HepG2 (cell line): ENCODE data around the gene SCAF11. TPM values are rescaled to one million over a fixed set of nuclear protein-coding genes. Genes with fewer than 3 reads are reported as not detected.

Source experiments
- ATAC-seq: fragments of 200-7000 bp; cut with Tn5 transposase; 3 replicates; pipeline ENCODE4 v1.9.1; 2020; ENCODE audit warnings: mild to moderate bottlenecking, moderate library complexity
- BruUV-seq: library from RNA; stranded (reverse); fragments of 400-500 nt; replicated peaks from 2 replicates; lab custom pipeline; 2021; lab: Mats Ljungman, UMichigan
- CTCF ChIA-PET: fragments of 300-600 bp; formaldehyde crosslinking; extraction: SDS; loops from one replicate; lab custom pipeline; 2021; ENCODE audit warnings: low total read pairs, inconsistent platforms, low intra/inter-chr PET ratio; lab: Yijun Ruan, JAX
- POLR2A ChIA-PET: fragments of 350-600 bp; sonication (Branson Sonifier 250); formaldehyde crosslinking; loops from one replicate; lab custom pipeline; 2020; ENCODE audit warnings: antibody characterized with exemption, inconsistent platforms; lab: Yijun Ruan, JAX
- DNase-seq: peaks from one replicate; pipeline ENCODE4 v3.0.0-alpha.2; 2015; ENCODE audit warnings: low spot score
- FAIRE-seq: peaks from 3 replicates; lab custom pipeline; 2011; peaks lifted over from hg19 to GRCh38; lab: Jason Lieb, UNC
- H2AFZ ChIP-seq: one replicate; pipeline ENCODE4 v1.6.1; 2011; ENCODE audit warnings: low read length, inconsistent platforms
- H3K27ac ChIP-seq: fragments of 300-600 bp; 3 replicates; pipeline ENCODE4 v1.8.0; 2011; ENCODE audit warnings: mixed run types, mild to moderate bottlenecking, mixed read lengths, low read length, inconsistent platforms; ENCODE audit not compliant: insufficient read depth; ENCODE audit errors: extremely low read length
- H3K27me3 ChIP-seq, 2 experiments: fragments of 200-600 bp in 1 of 2; 2 replicates in 1 of 2; 3 replicates in 1 of 2; pipeline versions ENCODE4 v1.6.0 to v1.8.0; 2011; ENCODE audit warnings: low read length in 2 of 2, mild to moderate bottlenecking in 2 of 2, moderate library complexity in 2 of 2, inconsistent platforms in 1 of 2; ENCODE audit not compliant: insufficient read depth in 2 of 2, control insufficient read depth in 1 of 2
- H3K36me3 ChIP-seq, 2 experiments: fragments of 200-600 bp in 1 of 2; replicated peaks in 1 of 2; 2 replicates in 1 of 2; 3 replicates in 1 of 2; pipeline versions ENCODE4 v1.5.1 to v1.8.0; 2011; ENCODE audit warnings: low read length in 2 of 2, inconsistent platforms in 1 of 2; ENCODE audit not compliant: insufficient read depth in 2 of 2, control insufficient read depth in 1 of 2
- H3K4me1 ChIP-seq: 2 replicates; pipeline ENCODE4 v1.5.1; 2012; ENCODE audit warnings: low read length, inconsistent platforms; ENCODE audit not compliant: insufficient read depth
- H3K4me2 ChIP-seq: 2 replicates; pipeline ENCODE4 v1.6.0; 2011; ENCODE audit warnings: low read depth, low read length, inconsistent platforms
- H3K4me3 ChIP-seq, 3 experiments: fragments of 200-600 bp in 1 of 3; sonication (generic), shearing (Covaris generic) in 1 of 3; replicated peaks in 1 of 3; 2 replicates each; pipeline ENCODE4 v1.5.1; 2011 to 2016; ENCODE audit warnings: low read length in 3 of 3, inconsistent platforms in 2 of 3, low read depth in 2 of 3, mild to moderate bottlenecking in 2 of 3, control low read depth in 1 of 3, mixed read lengths in 1 of 3; ENCODE audit not compliant: insufficient read depth in 1 of 3
- H3K79me2 ChIP-seq: one replicate; pipeline ENCODE4 v1.6.1; 2011; ENCODE audit warnings: low read length, inconsistent platforms; ENCODE audit not compliant: insufficient read depth
- H3K9ac ChIP-seq: 2 replicates; pipeline ENCODE4 v1.6.0; 2011; ENCODE audit warnings: mild to moderate bottlenecking, low read depth, low read length, inconsistent platforms; ENCODE audit not compliant: insufficient read depth
- H3K9me3 ChIP-seq: 2 replicates; pipeline ENCODE4 v1.5.1; 2012; ENCODE audit warnings: mild to moderate bottlenecking, low read length
- H4K20me1 ChIP-seq: 2 replicates; pipeline ENCODE4 v1.6.0; 2011; ENCODE audit warnings: inconsistent platforms, mild to moderate bottlenecking, low read length, moderate library complexity; ENCODE audit not compliant: insufficient read depth
- GATAD2A ChIP-seq: IDR thresholded peaks from 2 replicates; pipeline ENCODE4 v1.6.1; 2016
- HNF4G ChIP-seq, 2 experiments: sonication (generic) in 1 of 2; formaldehyde crosslinking in 1 of 2; IDR thresholded peaks; 2 replicates each; pipeline versions ENCODE4 v1.4.0 to v1.6.1; 2011 to 2020; ENCODE audit warnings: borderline replicate concordance in 2 of 2, low read depth in 2 of 2, mild to moderate bottlenecking in 2 of 2, low read length in 1 of 2, missing genetic modification reagents in 1 of 2, moderate library complexity in 1 of 2
- MTERF4 ChIP-seq: sonication (generic); formaldehyde crosslinking; IDR thresholded peaks from 2 replicates; pipeline ENCODE4 v1.8.0; 2023; ENCODE audit warnings: mild to moderate bottlenecking, missing genetic modification reagents
- NFE2L1 ChIP-seq: sonication (generic); formaldehyde crosslinking; IDR thresholded peaks from 2 replicates; pipeline ENCODE4 v1.4.0; 2020; ENCODE audit warnings: missing genetic modification reagents, mild to moderate bottlenecking, borderline replicate concordance
- STAG1 ChIP-seq: sonication (generic); formaldehyde crosslinking; IDR thresholded peaks from 2 replicates; pipeline ENCODE4 v1.4.0; 2020; ENCODE audit warnings: missing genetic modification reagents
- ZBTB46 ChIP-seq: sonication (generic); formaldehyde crosslinking; IDR thresholded peaks from 2 replicates; pipeline ENCODE4 v1.4.0; 2020; ENCODE audit warnings: mild to moderate bottlenecking, missing genetic modification reagents, borderline replicate concordance
- ZMYM4 ChIP-seq: sonication (generic); formaldehyde crosslinking; IDR thresholded peaks from 2 replicates; pipeline ENCODE4 v1.8.1; 2023; ENCODE audit warnings: mild to moderate bottlenecking, missing genetic modification reagents
- ZNF331 ChIP-seq: sonication (generic); formaldehyde crosslinking; IDR thresholded peaks from 2 replicates; pipeline ENCODE4 v1.4.0; 2020; ENCODE audit warnings: missing genetic modification reagents
- ZNF337 ChIP-seq: sonication (generic); formaldehyde crosslinking; IDR thresholded peaks from 2 replicates; pipeline ENCODE4 v1.5.1; 2020; ENCODE audit warnings: missing genetic modification reagents, low read depth, mild to moderate bottlenecking, borderline replicate concordance
- WGBS: methylation state at CpG from one replicate; pipeline ENCODE4 v1.1.6; 2017; ENCODE audit warnings: low lambda C conversion rate; 5-methylcytosine and 5-hydroxymethylcytosine counted together
- in situ Hi-C: cut with HindIII; loops from 2 replicates; pipeline ENCODE4 v1.10.0; 2017; ENCODE audit warnings: low pct_unique_long_range_greater_than_20kb; ENCODE audit not compliant: extremely low pct_ligation_motif_present
- intact Hi-C: fragments of 100-400 bp; cut with micrococcal nuclease; formaldehyde crosslinking; loops from one replicate; pipeline ENCODE4 v1.10.0; 2022; ENCODE audit not compliant: unreplicated experiment
- polyA plus RNA-seq, 8 experiments: library from polyadenylated mRNA; depleted of rRNA in 3 of 8; stranded (reverse) in 7 of 8; unstranded in 1 of 8; fragments of >200 nt; fragmentation: Illumina TruSeq in 4 of 8; extraction: Trizol in 4 of 8; gene quantifications; 2 replicates each; pipeline versions ENCODE4 v1.2.1 to v1.2.3, GENCODE V29; 2011 to 2016; ENCODE audit warnings: low read depth in 4 of 8, missing spikeins in 1 of 8, mixed read lengths in 1 of 8; ENCODE audit not compliant: insufficient read depth in 1 of 8
- total RNA-seq, 5 experiments: library from RNA; depleted of rRNA; stranded (reverse); fragments of >200 nt; fragmentation: Illumina TruSeq; extraction: Trizol; gene quantifications; 2 replicates each; pipeline ENCODE4 v1.2.3, GENCODE V29; 2016; ENCODE audit warnings: low read depth in 1 of 5

SCAF11 gene
- total and polyA plus RNA-seq, 2 of the 13 experiments (the other 11 are each of a cell fraction or from before 2014, with no cell fraction given), result 26.9 to 38.3 TPM

GRCh38 chr12:45878630-45879255 lies 111.6 kb downstream of the SCAF11 start:
- no peaks in the 10 kb centered on the region for H3K9me3 ChIP-seq
- CTCF ChIA-PET, result no interaction called here
- H3K79me2 ChIP-seq, result no peaks in the 10 kb centered on the region
- no peak overlapping the region for H3K4me2 ChIP-seq
- in situ Hi-C loops, result loop anchor here (25.0 kb wide), 1 partner anchor 341 kb away; no protein-coding TSS in a partner anchor
- BruUV-seq, result no TSS peak
- no peak overlapping the region for H3K9ac ChIP-seq
- no peaks in the 10 kb centered on the region for H3K4me1 ChIP-seq
- ATAC-seq, result no peak
- H2AFZ ChIP-seq, result no peak overlapping the region
- no peaks in the 10 kb centered on the region for H3K27me3 ChIP-seq
- 94% methylated on average over 8 of the region's 8 CpGs for WGBS
- H3K4me3 ChIP-seq, result no peak overlapping the region
- no peak for DNase-seq
- intact Hi-C loops, result no loop called here
- H3K36me3 ChIP-seq, result peaks cover 9 to 46% of the 10 kb centered on the region in 2 experiments; a peak in 4 of 5 replicates
- H4K20me1 ChIP-seq, result no peaks in the 10 kb centered on the region; the same call in 1 of the 2 replicates
- POLR2A ChIA-PET, result no interaction called here
- no peak overlapping the region for H3K27ac ChIP-seq
- FAIRE-seq, result no peak
- TF ChIP-seq ZNF331 (CRISPR knock-in tag) (no peak), ZMYM4 (CRISPR knock-in tag) (no peak), MTERF4 (CRISPR knock-in tag) (no peak), STAG1 (CRISPR knock-in tag) (no peak), HNF4G (IDR thresholded peaks at IDR 0.05; ENCODE audit: borderline replicate concordance, low read depth, low read length) (no peak), HNF4G (CRISPR knock-in tag; IDR thresholded peaks at IDR 0.05; ENCODE audit: borderline replicate concordance, low read depth) (no peak), GATAD2A (CRISPR knock-in tag) (no peak), NFE2L1 (CRISPR knock-in tag) (no peak), ZNF337 (CRISPR knock-in tag) (no peak), ZBTB46 (CRISPR knock-in tag) (no peak)
